ENCODE measurements around the gene HABP4. TPM values are rescaled to one million over a fixed set of nuclear protein-coding genes. Genes with fewer than 3 reads are reported as not detected.
A peak's percentile ranks its signal among the peaks of the same experiment; 100 is the strongest.

Gene HABP4
- total and polyA plus RNA-seq, 4 donors: 4.7 to 10.2 (median 8.2) TPM

GRCh38 chr9:96419691-96419969 lies 30.3 kb upstream of the HABP4 start:
- ATAC-seq (ENCODE audit: insufficient read depth, low FRiP score) (no peak), DNase-seq (no peak)
- no peaks in the 10 kb centered on the region for H3K9me3 ChIP-seq (ENCODE audit: control insufficient read depth in 4 of 4, insufficient read depth in 3 of 4, low read length in 3 of 4)
- H3K36me3 ChIP-seq (ENCODE audit: control insufficient read depth in 4 of 4, insufficient read depth in 4 of 4, low read length in 4 of 4): peaks cover 0 to 4% (median 0%) of the 10 kb centered on the region in 4 donors
- no peak for TF ChIP-seq CTCF (IDR thresholded peaks at IDR 0.05; ENCODE audit: control extremely low read depth, extremely low read depth)
- no peak overlapping the region for H3K4me3 ChIP-seq
- WGBS, 2 donors: 51 to 58% methylated on average over 2 of the region's 2 CpGs
- peak overlapping the region in 1 of 2 donors; percentile 99 for H3K27ac ChIP-seq (ENCODE audit: low read depth in 1 of 2, low read length in 1 of 2)
- H3K9ac ChIP-seq (ENCODE audit: insufficient read depth in 1 of 2, low read length in 2 of 2): no peak overlapping the region
- H3K4me1 ChIP-seq (ENCODE audit: control insufficient read depth in 5 of 5, insufficient read depth in 5 of 5, low read length in 5 of 5): peaks cover 0 to 14% (median 4%) of the 10 kb centered on the region in 5 donors
- H3K27me3 ChIP-seq (ENCODE audit: control insufficient read depth in 3 of 3, insufficient read depth in 3 of 3, low read length in 2 of 3): no peaks in the 10 kb centered on the region

- no peaks in the 10 kb centered on the region for H3K9me3 ChIP-seq (ENCODE audit: control insufficient read depth in 4 of 4, insufficient read depth in 3 of 4, low read length in 3 of 4)
- H3K36me3 ChIP-seq (ENCODE audit: control insufficient read depth in 4 of 4, insufficient read depth in 4 of 4, low read length in 4 of 4): peaks cover 0 to 4% (median 0%) of the 10 kb centered on the region in 4 donors
- H3K27me3 ChIP-seq (ENCODE audit: control insufficient read depth in 3 of 3, insufficient read depth in 3 of 3, low read length in 2 of 3): no peaks in the 10 kb centered on the region
- ATAC-seq (ENCODE audit: insufficient read depth, low FRiP score) (peak; percentile 4), DNase-seq (peak in 1 of 3 donors; percentile 24)
- peaks cover 0 to 14% (median 4%) of the 10 kb centered on the region in 5 donors for H3K4me1 ChIP-seq (ENCODE audit: control insufficient read depth in 5 of 5, insufficient read depth in 5 of 5, low read length in 5 of 5)
- 50 to 51% methylated on average over 6 of the region's 6 CpGs for WGBS, 2 donors
- no peak overlapping the region for H3K4me3 ChIP-seq
- TF ChIP-seq CTCF (IDR thresholded peaks at IDR 0.05; ENCODE audit: control extremely low read depth, extremely low read depth): no peak
- no peak overlapping the region for H3K9ac ChIP-seq (ENCODE audit: insufficient read depth in 1 of 2, low read length in 2 of 2)
- H3K27ac ChIP-seq (ENCODE audit: low read depth in 1 of 2, low read length in 1 of 2): peak overlapping the region; percentile 80 to 83
These were observed 29.3 kb upstream of the HABP4 start for GRCh38 chr9:96420468-96421219.

GRCh38 chr9:96423322-96423984 lies 26.5 kb upstream of the HABP4 start:
- Histone ChIP-seq H3K4me1 (ENCODE audit: control insufficient read depth in 5 of 5, insufficient read depth in 5 of 5, low read length in 5 of 5) (peaks cover 0 to 8% (median 4%) of the 10 kb centered on the region in 5 donors), H3K9me3 (ENCODE audit: control insufficient read depth in 4 of 4, insufficient read depth in 3 of 4, low read length in 3 of 4) (no peaks in the 10 kb centered on the region), H3K9ac (ENCODE audit: insufficient read depth in 1 of 2, low read length in 2 of 2) (no peak overlapping the region), H3K36me3 (ENCODE audit: control insufficient read depth in 4 of 4, insufficient read depth in 4 of 4, low read length in 4 of 4) (no peaks in the 10 kb centered on the region), H3K4me3 (no peak overlapping the region), H3K27me3 (ENCODE audit: control insufficient read depth in 3 of 3, insufficient read depth in 3 of 3, low read length in 2 of 3) (no peaks in the 10 kb centered on the region), H3K27ac (ENCODE audit: low read depth in 1 of 2, low read length in 1 of 2) (no peak overlapping the region)
- ATAC-seq (ENCODE audit: insufficient read depth, low FRiP score) (no peak), DNase-seq (no peak)
- no peak for TF ChIP-seq CTCF (IDR thresholded peaks at IDR 0.05; ENCODE audit: control extremely low read depth, extremely low read depth)
- 93 to 96% methylated on average over 8 of the region's 8 CpGs for WGBS, 2 donors

All from lung (tissue), 12 donors.